DND-41 (cell line): ENCODE results near the gene UPP2.

Experiments
- ATAC-seq: fragments of 200-7000 bp; cut with Tn5 transposase; 3 replicates; pipeline ENCODE4 v1.9.1; 2021; ENCODE audit warnings: low read depth; ENCODE audit not compliant: insufficient read depth
- DNase-seq: peaks from one replicate; pipeline ENCODE4 v3.0.0-alpha.2; 2020
- H2AFZ ChIP-seq: 2 replicates; pipeline ENCODE4 v1.6.0; 2012; ENCODE audit warnings: low read depth, low read length
- H3K27ac ChIP-seq: 2 replicates; pipeline ENCODE4 v1.5.1; 2012; ENCODE audit warnings: low read length, inconsistent platforms
- H3K27me3 ChIP-seq: fragments of 200-600 bp; sonication (generic); 2 replicates; pipeline ENCODE4 v1.6.0; 2012; ENCODE audit warnings: low read length, mild to moderate bottlenecking, inconsistent platforms; ENCODE audit not compliant: insufficient read depth, poor library complexity
- H3K36me3 ChIP-seq: 2 replicates; pipeline ENCODE4 v1.5.1; 2012; ENCODE audit warnings: low read length, inconsistent platforms; ENCODE audit not compliant: insufficient read depth
- H3K4me1 ChIP-seq: 2 replicates; pipeline ENCODE4 v1.5.1; 2012; ENCODE audit warnings: mild to moderate bottlenecking, low read length; ENCODE audit not compliant: insufficient read depth
- H3K4me2 ChIP-seq: 2 replicates; pipeline ENCODE4 v1.6.0; 2012; ENCODE audit warnings: mild to moderate bottlenecking, moderate library complexity, low read length, inconsistent platforms; ENCODE audit not compliant: insufficient read depth
- H3K4me3 ChIP-seq, 2 experiments: fragments of 200-600 bp in 1 of 2; shearing (Covaris generic) in 1 of 2; 2 replicates each; pipeline ENCODE4 v1.5.1; 2012 to 2016; ENCODE audit warnings: inconsistent platforms in 2 of 2, low read length in 2 of 2, mild to moderate bottlenecking in 2 of 2, low read depth in 1 of 2, moderate library complexity in 1 of 2
- H3K79me2 ChIP-seq: 2 replicates; pipeline ENCODE4 v1.6.0; 2012; ENCODE audit warnings: low read length, inconsistent platforms; ENCODE audit not compliant: insufficient read depth
- H3K9ac ChIP-seq: 2 replicates; pipeline ENCODE4 v1.6.0; 2012; ENCODE audit warnings: low read depth, mild to moderate bottlenecking, inconsistent platforms, low read length, moderate library complexity
- H3K9me3 ChIP-seq: 2 replicates; pipeline ENCODE4 v1.5.1; 2012; ENCODE audit warnings: low read length, moderate library complexity, mild to moderate bottlenecking, inconsistent platforms; ENCODE audit not compliant: insufficient read depth, severe bottlenecking
- H4K20me1 ChIP-seq: 2 replicates; pipeline ENCODE4 v1.6.0; 2012; ENCODE audit warnings: low read length; ENCODE audit not compliant: insufficient read depth
- EZH2 ChIP-seq: IDR thresholded peaks from 3 replicates; pipeline ENCODE4 v1.6.1; 2012; ENCODE audit warnings: borderline replicate concordance, low read depth, mild to moderate bottlenecking, moderate library complexity, low read length, inconsistent platforms; ENCODE audit not compliant: severe bottlenecking
- TF ChIP-seq, protein P1 (sequence below): IDR thresholded peaks from 2 replicates; pipeline ENCODE4 v1.5.1; 2012; ENCODE audit warnings: borderline replicate concordance, low read length, moderate library complexity, mild to moderate bottlenecking; ENCODE audit not compliant: poor library complexity, severe bottlenecking; ENCODE audit errors: extremely low read depth

Gene UPP2

DNA sequence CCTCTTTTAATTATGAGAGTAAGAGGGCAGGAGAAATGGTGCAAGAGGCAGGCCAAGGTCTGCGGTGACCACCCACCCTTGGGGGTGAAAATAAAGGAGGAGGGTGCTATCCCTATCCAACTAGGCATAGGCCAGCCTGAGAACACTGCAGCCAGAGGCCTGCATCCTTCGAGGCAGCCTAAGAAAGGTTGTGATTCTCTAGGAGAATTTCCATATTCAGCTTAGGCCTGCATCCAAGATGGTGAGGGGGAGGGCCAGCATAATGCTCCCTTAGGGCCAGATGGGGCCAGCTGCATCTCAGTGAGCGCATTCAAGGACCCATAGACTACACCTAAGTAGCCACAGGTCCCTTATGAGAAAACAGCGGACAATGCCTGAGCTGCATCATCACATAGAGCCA is 3.5 kb upstream of the UPP2 start:
- Histone ChIP-seq H3K27me3 (peaks cover 5% of the 10 kb centered on the region), H4K20me1 (no peaks in the 10 kb centered on the region), H3K79me2 (no peaks in the 10 kb centered on the region), H3K4me2 (no peak overlapping the region), H3K4me3 (no peak overlapping the region), H3K9ac (no peak overlapping the region), H2AFZ (no peak overlapping the region), H3K4me1 (no peaks in the 10 kb centered on the region), H3K36me3 (no peaks in the 10 kb centered on the region), H3K27ac (no peak overlapping the region), H3K9me3 (no peaks in the 10 kb centered on the region)
- no peak for DNase-seq
- no peak for ATAC-seq
- TF ChIP-seq EZH2: no peak
- TF ChIP-seq, protein P1, sequence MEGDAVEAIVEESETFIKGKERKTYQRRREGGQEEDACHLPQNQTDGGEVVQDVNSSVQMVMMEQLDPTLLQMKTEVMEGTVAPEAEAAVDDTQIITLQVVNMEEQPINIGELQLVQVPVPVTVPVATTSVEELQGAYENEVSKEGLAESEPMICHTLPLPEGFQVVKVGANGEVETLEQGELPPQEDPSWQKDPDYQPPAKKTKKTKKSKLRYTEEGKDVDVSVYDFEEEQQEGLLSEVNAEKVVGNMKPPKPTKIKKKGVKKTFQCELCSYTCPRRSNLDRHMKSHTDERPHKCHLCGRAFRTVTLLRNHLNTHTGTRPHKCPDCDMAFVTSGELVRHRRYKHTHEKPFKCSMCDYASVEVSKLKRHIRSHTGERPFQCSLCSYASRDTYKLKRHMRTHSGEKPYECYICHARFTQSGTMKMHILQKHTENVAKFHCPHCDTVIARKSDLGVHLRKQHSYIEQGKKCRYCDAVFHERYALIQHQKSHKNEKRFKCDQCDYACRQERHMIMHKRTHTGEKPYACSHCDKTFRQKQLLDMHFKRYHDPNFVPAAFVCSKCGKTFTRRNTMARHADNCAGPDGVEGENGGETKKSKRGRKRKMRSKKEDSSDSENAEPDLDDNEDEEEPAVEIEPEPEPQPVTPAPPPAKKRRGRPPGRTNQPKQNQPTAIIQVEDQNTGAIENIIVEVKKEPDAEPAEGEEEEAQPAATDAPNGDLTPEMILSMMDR: no peak

DNA sequence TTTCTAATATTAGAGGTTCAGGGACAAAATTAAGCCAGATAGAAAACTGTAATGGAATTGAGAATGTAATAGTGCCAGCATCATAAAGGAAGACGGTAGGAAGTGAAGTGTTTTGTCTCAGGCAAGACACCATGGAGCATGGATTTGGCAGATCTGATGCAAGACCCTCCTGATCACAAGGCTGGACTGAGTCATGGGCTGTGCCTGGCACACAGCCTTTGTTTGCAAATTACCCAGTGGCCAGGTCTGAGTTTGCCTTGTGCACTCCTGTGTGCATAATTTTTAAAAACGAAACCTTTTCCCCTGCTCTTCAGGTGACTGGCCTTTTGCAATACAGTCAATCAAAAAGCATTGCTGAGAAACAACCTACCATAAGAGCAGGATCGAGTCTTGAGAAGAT is 2.0 kb upstream of the UPP2 start:
- Histone ChIP-seq H4K20me1 (no peaks in the 10 kb centered on the region), H3K9ac (no peak overlapping the region), H3K27ac (no peak overlapping the region), H3K79me2 (no peaks in the 10 kb centered on the region), H3K4me3 (no peak overlapping the region), H3K9me3 (no peaks in the 10 kb centered on the region), H3K4me1 (no peaks in the 10 kb centered on the region), H3K27me3 (peaks cover 3% of the 10 kb centered on the region), H2AFZ (no peak overlapping the region), H3K4me2 (no peak overlapping the region), H3K36me3 (no peaks in the 10 kb centered on the region)
- no peak for TF ChIP-seq EZH2
- TF ChIP-seq, protein P1: no peak
- ATAC-seq: no peak
- DNase-seq: no peak

DNA sequence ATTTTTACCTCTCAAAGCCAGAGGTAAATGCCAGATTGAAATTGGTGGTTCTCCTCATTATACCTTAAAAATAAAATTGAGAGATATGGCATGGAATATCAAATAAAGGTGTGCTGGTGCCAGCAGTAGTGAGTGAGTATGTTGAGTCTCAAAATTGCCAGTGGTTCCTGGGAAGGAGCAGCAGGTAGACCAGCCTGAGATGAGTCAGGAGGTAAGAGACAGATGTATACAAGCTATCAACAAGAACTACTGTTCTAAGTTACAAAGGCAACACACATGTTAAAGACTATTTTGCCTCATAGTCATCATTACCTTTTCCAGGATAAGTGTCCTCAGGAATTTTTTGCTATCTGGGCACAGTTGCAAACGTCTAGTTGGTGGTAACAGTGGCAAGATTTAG is 1.3 kb upstream of the UPP2 start:
- H3K9me3 ChIP-seq: no peaks in the 10 kb centered on the region
- no peak overlapping the region for H3K4me3 ChIP-seq
- ATAC-seq (no peak), DNase-seq (no peak)
- H3K4me1 ChIP-seq: no peaks in the 10 kb centered on the region
- H3K79me2 ChIP-seq: no peaks in the 10 kb centered on the region
- no peak for TF ChIP-seq EZH2
- TF ChIP-seq, protein P1: no peak
- no peaks in the 10 kb centered on the region for H3K27me3 ChIP-seq
- no peak overlapping the region for H2AFZ ChIP-seq
- no peak overlapping the region for H3K4me2 ChIP-seq
- no peaks in the 10 kb centered on the region for H4K20me1 ChIP-seq
- no peak overlapping the region for H3K27ac ChIP-seq
- H3K9ac ChIP-seq: no peak overlapping the region
- H3K36me3 ChIP-seq: no peaks in the 10 kb centered on the region

DNA sequence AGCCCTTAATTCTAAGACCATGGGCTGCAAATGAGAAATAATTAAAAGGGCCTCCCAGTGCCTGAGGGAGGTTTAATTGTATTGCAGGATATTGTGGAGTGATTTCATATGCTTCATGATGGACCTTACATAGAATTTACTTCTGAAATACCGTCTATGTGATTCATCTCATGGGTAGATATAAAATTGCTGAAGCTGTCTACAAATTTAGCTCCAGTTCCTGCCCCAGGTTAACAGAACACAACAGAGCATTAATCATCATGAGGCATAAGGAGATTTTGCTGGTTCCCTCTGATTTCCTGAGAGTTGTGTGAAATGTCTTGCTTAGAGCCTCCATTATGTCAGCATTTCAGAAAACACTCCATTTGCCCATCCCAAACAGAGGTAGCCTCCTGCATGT is 770 bp downstream of the UPP2 start:
- Histone ChIP-seq H3K4me1 (no peaks in the 10 kb centered on the region), H3K36me3 (no peaks in the 10 kb centered on the region), H2AFZ (no peak overlapping the region), H3K27ac (no peak overlapping the region), H4K20me1 (no peaks in the 10 kb centered on the region), H3K9me3 (no peaks in the 10 kb centered on the region), H3K79me2 (no peaks in the 10 kb centered on the region), H3K27me3 (no peaks in the 10 kb centered on the region), H3K9ac (no peak overlapping the region), H3K4me2 (no peak overlapping the region), H3K4me3 (no peak overlapping the region)
- TF ChIP-seq, protein P1: no peak
- no peak for TF ChIP-seq EZH2
- DNase-seq: no peak
- ATAC-seq: no peak
